CD14-positive monocyte (primary cell): ENCODE data around the gene PRKCA. TPM values are rescaled to one million over a fixed set of nuclear protein-coding genes. Genes with fewer than 3 reads are reported as not detected.

Experiments used
- DNase-seq, 3 donors: peaks; one replicate each; pipeline ENCODE4 v3.0.0-alpha.2; 2011 to 2022
- H2AFZ ChIP-seq: 2 replicates; pipeline ENCODE4 v1.6.0; 2012; ENCODE audit warnings: mild to moderate bottlenecking, low read depth, low read length, inconsistent platforms; ENCODE audit not compliant: insufficient read depth, poor library complexity, severe bottlenecking
- H3K27ac ChIP-seq, 2 donors: 1 replicate in 1 of 2; 2 replicates in 1 of 2; pipeline ENCODE4 v1.5.1; 2012 to 2013; ENCODE audit warnings: low read length in 2 of 2, control low read depth in 1 of 2, inconsistent platforms in 1 of 2, low read depth in 1 of 2, mild to moderate bottlenecking in 1 of 2
- H3K27me3 ChIP-seq, 2 donors: one replicate each; pipeline versions ENCODE4 v1.6.0 to v1.6.1; 2011 to 2013; ENCODE audit warnings: low read length in 2 of 2; ENCODE audit not compliant: control insufficient read depth in 2 of 2, insufficient read depth in 2 of 2
- H3K36me3 ChIP-seq, 2 donors: replicated peaks in 1 of 2; 1 replicate in 1 of 2; 2 replicates in 1 of 2; pipeline versions ENCODE4 v1.5.1 to v1.6.1; 2012 to 2013; ENCODE audit warnings: low read length in 2 of 2, control low read depth in 1 of 2, inconsistent platforms in 1 of 2, mild to moderate bottlenecking in 1 of 2; ENCODE audit not compliant: insufficient read depth in 2 of 2, control insufficient read depth in 1 of 2
- H3K4me1 ChIP-seq, 2 donors: 1 replicate in 1 of 2; 2 replicates in 1 of 2; pipeline versions ENCODE4 v1.5.1 to v1.6.1; 2012 to 2013; ENCODE audit warnings: low read length in 2 of 2, control low read depth in 1 of 2, inconsistent platforms in 1 of 2, mild to moderate bottlenecking in 1 of 2, moderate library complexity in 1 of 2; ENCODE audit not compliant: insufficient read depth in 2 of 2, control insufficient read depth in 1 of 2
- H3K4me2 ChIP-seq: replicated peaks from 2 replicates; pipeline ENCODE3; 2012; ENCODE audit warnings: low read length, moderate library complexity, mild to moderate bottlenecking; ENCODE audit not compliant: poor library complexity, severe bottlenecking; ENCODE audit errors: extremely low read depth
- H3K4me3 ChIP-seq, 3 experiments: fragments of 200-600 bp in 1 of 3; sonication (generic) in 1 of 3; replicated peaks in 1 of 3; 1 replicate in 2 of 3; 2 replicates in 1 of 3; pipeline ENCODE4 v1.5.1; 2011 to 2013; ENCODE audit warnings: low read length in 3 of 3, mild to moderate bottlenecking in 3 of 3, control low read depth in 2 of 3, low read depth in 2 of 3, inconsistent platforms in 1 of 3, moderate library complexity in 1 of 3
- H3K79me2 ChIP-seq: 2 replicates; pipeline ENCODE4 v1.6.0; 2012; ENCODE audit warnings: mild to moderate bottlenecking, control low read depth, inconsistent platforms, low read length, moderate library complexity; ENCODE audit not compliant: insufficient read depth
- H3K9ac ChIP-seq: 2 replicates; pipeline ENCODE4 v1.6.0; 2017; ENCODE audit warnings: low read length, mild to moderate bottlenecking; ENCODE audit not compliant: insufficient read depth, poor library complexity, severe bottlenecking
- H3K9me3 ChIP-seq, 2 donors: replicated peaks in 1 of 2; 1 replicate in 1 of 2; 2 replicates in 1 of 2; pipeline versions ENCODE4 v1.5.1 to v1.6.1; 2012 to 2013; ENCODE audit warnings: low read length in 2 of 2, control low read depth in 1 of 2; ENCODE audit not compliant: control insufficient read depth in 1 of 2, insufficient read depth in 1 of 2
- H4K20me1 ChIP-seq: 2 replicates; pipeline ENCODE4 v1.6.0; 2012; ENCODE audit warnings: mild to moderate bottlenecking, low read length, control low read depth, moderate library complexity; ENCODE audit not compliant: insufficient read depth
- H3K27ac Mint-ChIP-seq, 7 donors: one replicate each; pipeline ENCODE4 v1.8.0; 2020; ENCODE audit warnings: mild to moderate bottlenecking in 7 of 7, mixed read lengths in 7 of 7, moderate library complexity in 6 of 7, inconsistent platforms in 2 of 7
- H3K27me3 Mint-ChIP-seq, 3 donors: one replicate each; pipeline ENCODE4 v1.8.0; 2021 to 2022; ENCODE audit warnings: low read depth in 3 of 3, mild to moderate bottlenecking in 3 of 3, mixed read lengths in 3 of 3, moderate library complexity in 3 of 3, inconsistent platforms in 1 of 3
- H3K36me3 Mint-ChIP-seq, 2 donors: one replicate each; pipeline ENCODE4 v1.8.0; 2020; ENCODE audit warnings: mixed read lengths in 2 of 2, inconsistent platforms in 1 of 2, mild to moderate bottlenecking in 1 of 2
- H3K4me1 Mint-ChIP-seq: one replicate; pipeline ENCODE4 v1.8.0; 2020; ENCODE audit warnings: mild to moderate bottlenecking, mixed read lengths
- H3K4me3 Mint-ChIP-seq, 2 donors: one replicate each; pipeline ENCODE4 v1.8.0; 2020; ENCODE audit warnings: mild to moderate bottlenecking in 2 of 2, mixed read lengths in 2 of 2, moderate library complexity in 1 of 2
- H3K9me3 Mint-ChIP-seq, 7 donors: one replicate each; pipeline ENCODE4 v1.8.0; 2020 to 2022; ENCODE audit warnings: mixed read lengths in 7 of 7, mild to moderate bottlenecking in 6 of 7, moderate library complexity in 6 of 7, inconsistent platforms in 2 of 7
- CTCF ChIP-seq: fragments of 200-600 bp; IDR thresholded peaks from one replicate; pipeline ENCODE4 v1.8.0; 2022; ENCODE audit warnings: antibody characterized with exemption, mild to moderate bottlenecking
- WGBS: methylation state at CpG from one replicate; pipeline ENCODE4 v1.1.5; 2013; ENCODE audit warnings: missing lambda C conversion rate; ENCODE audit not compliant: insufficient coverage; 5-methylcytosine and 5-hydroxymethylcytosine counted together
- intact Hi-C, 2 donors: fragments of 100-400 bp; cut with micrococcal nuclease; formaldehyde crosslinking; loops; one replicate each; pipeline versions ENCODE4 v1.15.0 to v1.15.1; 2023
- polyA plus RNA-seq, 3 donors: library from polyadenylated mRNA; depleted of rRNA in 1 of 3; unstranded in 2 of 3; stranded (reverse) in 1 of 3; fragments of 300-500 nt in 2 of 3; fragments of >200 nt in 1 of 3; fragmentation: Illumina TruSeq in 2 of 3; gene quantifications; 1 replicate in 2 of 3; 2 replicates in 1 of 3; pipeline ENCODE4 v1.2.3, GENCODE V29; 2012 to 2021

PRKCA gene
- polyA plus RNA-seq, 3 donors, result 0.22 to 7.1 (median 0.30) TPM

GRCh38 chr17:66769911-66770310 is 467.5 kb downstream of the PRKCA start:
- Mint-ChIP-seq H3K27me3 (peaks cover 0 to 2% (median 0%) of the 10 kb centered on the region in 3 donors), H3K27ac (no peak overlapping the region), H3K4me1 (no peaks in the 10 kb centered on the region), H3K4me3 (no peak overlapping the region), H3K9me3 (peaks cover 4 to 11% (median 6%) of the 10 kb centered on the region in 7 donors), H3K36me3 (peaks cover 24 to 35% of the 10 kb centered on the region in 2 donors)
- intact Hi-C loops, result no loop called here
- Histone ChIP-seq H3K9ac (no peak overlapping the region), H4K20me1 (no peaks in the 10 kb centered on the region), H3K9me3 (peaks cover 0 to 3% of the 10 kb centered on the region in 2 donors), H2AFZ (no peak overlapping the region), H3K79me2 (no peaks in the 10 kb centered on the region), H3K4me3 (no peak overlapping the region), H3K27ac (no peak overlapping the region), H3K27me3 (no peaks in the 10 kb centered on the region), H3K4me1 (no peaks in the 10 kb centered on the region), H3K36me3 (peaks cover 14 to 15% of the 10 kb centered on the region in 2 donors), H3K4me2 (no peak overlapping the region)
- DNase-seq, result no peak
- WGBS, result no CpG with 5 or more reads among the region's 1 CpG
- TF ChIP-seq CTCF, result no peak

GRCh38 chr17:66772148-66772812 is 469.9 kb downstream of the PRKCA start:
- H3K4me2 ChIP-seq, result no peak overlapping the region
- peaks cover 35 to 50% of the 10 kb centered on the region in 2 donors for H3K36me3 Mint-ChIP-seq
- WGBS, result 100% methylated on average over 1 of the region's 5 CpGs

More at GRCh38 chr17:66772148-66772812, 469.9 kb downstream of the PRKCA start:
- peaks cover 0 to 3% of the 10 kb centered on the region in 2 donors for H3K9me3 ChIP-seq
- H4K20me1 ChIP-seq, result no peaks in the 10 kb centered on the region
- H3K9ac ChIP-seq, result no peak overlapping the region
- no peaks in the 10 kb centered on the region for H3K79me2 ChIP-seq
- H3K4me3 ChIP-seq, result no peak overlapping the region
- TF ChIP-seq CTCF, result no peak
- Mint-ChIP-seq H3K4me3 (no peak overlapping the region), H3K9me3 (peaks cover 4 to 12% (median 6%) of the 10 kb centered on the region in 7 donors), H3K4me1 (no peaks in the 10 kb centered on the region), H3K27ac (peak overlapping the region in 1 of 7 donors; percentile 28), H3K27me3 (peaks cover 0 to 3% (median 2%) of the 10 kb centered on the region in 3 donors)
- intact Hi-C loops, result no loop called here
- no peak overlapping the region for H2AFZ ChIP-seq
- no peaks in the 10 kb centered on the region for H3K4me1 ChIP-seq
- H3K36me3 ChIP-seq, result peaks cover 25 to 33% of the 10 kb centered on the region in 2 donors
- no peaks in the 10 kb centered on the region for H3K27me3 ChIP-seq
- H3K27ac ChIP-seq, result no peak overlapping the region
- no peak for DNase-seq
